Measurements from ENCODE around the gene VAV3.

The VAV3 gene

GRCh38 chr1:107541412-107541811, 423.6 kb downstream of the VAV3 start:
- ATAC-seq: no peak
- no peak for DNase-seq (ENCODE audit: low spot score in 2 of 2)
- H3K36me3 Mint-ChIP-seq: no peaks in the 10 kb centered on the region
- H3K4me1 Mint-ChIP-seq: no peaks in the 10 kb centered on the region
- H3K27ac Mint-ChIP-seq: no peak overlapping the region
- H3K9me3 Mint-ChIP-seq: no peaks in the 10 kb centered on the region
- no peak overlapping the region for H3K4me3 Mint-ChIP-seq

DNA sequence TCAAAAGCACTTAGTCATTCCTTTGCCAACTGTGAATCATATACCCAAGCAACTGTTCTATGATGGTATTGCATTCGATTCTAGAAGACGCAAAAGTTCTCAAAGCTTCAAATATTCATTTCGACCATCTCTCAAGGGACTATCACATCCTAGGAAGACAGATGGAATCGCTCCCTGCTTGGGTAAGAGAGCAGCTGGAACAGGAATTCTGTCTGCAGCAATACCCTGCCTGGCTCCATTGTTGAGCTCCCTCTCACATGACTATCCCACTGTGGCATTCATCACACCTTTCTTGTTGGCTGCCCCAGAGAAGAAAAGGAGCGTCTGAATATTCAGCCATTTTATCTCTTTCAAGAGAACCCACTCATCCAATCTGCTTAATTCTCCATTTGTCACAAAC, 426.5 kb downstream of the VAV3 start:
- no peak for DNase-seq (ENCODE audit: low spot score in 2 of 2)
- H3K4me3 Mint-ChIP-seq: no peak overlapping the region
- no peak for ATAC-seq
- H3K4me1 Mint-ChIP-seq: no peaks in the 10 kb centered on the region
- H3K36me3 Mint-ChIP-seq: no peaks in the 10 kb centered on the region
- H3K27ac Mint-ChIP-seq: no peak overlapping the region
- no peaks in the 10 kb centered on the region for H3K9me3 Mint-ChIP-seq

GRCh38 chr1:107536266-107536665, 428.7 kb downstream of the VAV3 start:
- Mint-ChIP-seq H3K4me3 (no peak overlapping the region), H3K9me3 (no peaks in the 10 kb centered on the region), H3K4me1 (no peaks in the 10 kb centered on the region), H3K27ac (no peak overlapping the region), H3K36me3 (no peaks in the 10 kb centered on the region)
- ATAC-seq: no peak
- no peak for DNase-seq (ENCODE audit: low spot score in 2 of 2)

GRCh38 chr1:107535091-107535490, 429.9 kb downstream of the VAV3 start:
- Mint-ChIP-seq H3K36me3 (no peaks in the 10 kb centered on the region), H3K27ac (no peak overlapping the region), H3K4me1 (no peaks in the 10 kb centered on the region), H3K4me3 (no peak overlapping the region), H3K9me3 (no peaks in the 10 kb centered on the region)
- ATAC-seq: no peak
- no peak for DNase-seq (ENCODE audit: low spot score in 2 of 2)

DNA sequence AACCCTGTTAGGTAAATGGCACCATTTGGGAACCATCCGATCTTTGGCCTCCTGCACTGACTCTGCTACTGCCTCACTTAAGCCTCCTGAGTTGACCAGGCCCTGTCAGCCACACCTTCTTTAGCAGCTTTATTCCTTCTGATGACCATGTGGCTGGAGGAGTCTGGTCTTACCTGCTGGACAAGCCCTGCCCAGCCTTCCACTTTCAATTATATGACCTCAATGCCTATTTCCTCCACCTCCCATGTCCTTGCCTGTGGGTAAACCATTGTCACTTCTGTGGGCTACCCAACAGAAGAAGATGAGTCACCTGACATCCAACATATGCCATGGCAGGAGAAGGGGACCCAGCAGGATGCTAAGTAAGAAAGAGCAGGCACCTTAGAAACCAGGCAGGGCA, 430.3 kb downstream of the VAV3 start:
- no peaks in the 10 kb centered on the region for H3K36me3 Mint-ChIP-seq
- DNase-seq (ENCODE audit: low spot score in 2 of 2): no peak
- H3K4me1 Mint-ChIP-seq: no peaks in the 10 kb centered on the region
- ATAC-seq: peak; percentile 27
- no peaks in the 10 kb centered on the region for H3K9me3 Mint-ChIP-seq
- H3K27ac Mint-ChIP-seq: no peak overlapping the region
- no peak overlapping the region for H3K4me3 Mint-ChIP-seq

GRCh38 chr1:107533436-107533835, 431.5 kb downstream of the VAV3 start:
- Mint-ChIP-seq H3K4me3 (no peak overlapping the region), H3K36me3 (no peaks in the 10 kb centered on the region), H3K4me1 (no peaks in the 10 kb centered on the region), H3K9me3 (no peaks in the 10 kb centered on the region), H3K27ac (no peak overlapping the region)
- no peak for DNase-seq (ENCODE audit: low spot score in 2 of 2)
- no peak for ATAC-seq

GRCh38 chr1:107532318-107532717, 432.7 kb downstream of the VAV3 start:
- H3K27ac Mint-ChIP-seq: no peak overlapping the region
- no peaks in the 10 kb centered on the region for H3K36me3 Mint-ChIP-seq
- no peak for DNase-seq (ENCODE audit: low spot score in 2 of 2)
- no peaks in the 10 kb centered on the region for H3K4me1 Mint-ChIP-seq
- no peaks in the 10 kb centered on the region for H3K9me3 Mint-ChIP-seq
- H3K4me3 Mint-ChIP-seq: no peak overlapping the region
- ATAC-seq: no peak

- DNase-seq (ENCODE audit: low spot score in 2 of 2) (no peak), ATAC-seq (no peak)
- Mint-ChIP-seq H3K4me3 (no peak overlapping the region), H3K4me1 (no peaks in the 10 kb centered on the region), H3K36me3 (no peaks in the 10 kb centered on the region), H3K27ac (no peak overlapping the region), H3K9me3 (no peaks in the 10 kb centered on the region)
Measured at GRCh38 chr1:107531065-107531908, 433.7 kb downstream of the VAV3 start.

DNA sequence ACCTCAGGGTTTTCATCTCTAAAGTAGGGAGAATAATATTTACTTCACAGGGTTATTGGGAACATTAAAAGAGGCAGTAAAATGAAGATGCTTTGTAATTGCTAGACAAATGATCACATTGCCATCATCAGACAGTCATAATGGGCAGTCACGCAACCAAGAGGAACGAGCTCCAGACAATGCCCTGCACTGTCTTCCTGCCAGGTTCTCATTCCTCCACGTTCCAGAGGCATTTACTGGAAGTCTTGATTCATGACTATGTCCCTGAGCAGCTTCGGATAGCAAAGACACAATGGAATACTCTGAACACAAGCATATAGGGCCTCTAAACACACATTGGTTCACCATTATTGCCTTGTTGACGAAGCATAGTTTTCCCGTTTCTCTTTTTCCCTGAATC, 434.4 kb downstream of the VAV3 start:
- no peaks in the 10 kb centered on the region for H3K4me1 Mint-ChIP-seq
- H3K9me3 Mint-ChIP-seq: no peaks in the 10 kb centered on the region
- no peak overlapping the region for H3K27ac Mint-ChIP-seq
- no peak overlapping the region for H3K4me3 Mint-ChIP-seq
- no peaks in the 10 kb centered on the region for H3K36me3 Mint-ChIP-seq
- DNase-seq (ENCODE audit: low spot score in 2 of 2) (no peak), ATAC-seq (no peak)

DNA sequence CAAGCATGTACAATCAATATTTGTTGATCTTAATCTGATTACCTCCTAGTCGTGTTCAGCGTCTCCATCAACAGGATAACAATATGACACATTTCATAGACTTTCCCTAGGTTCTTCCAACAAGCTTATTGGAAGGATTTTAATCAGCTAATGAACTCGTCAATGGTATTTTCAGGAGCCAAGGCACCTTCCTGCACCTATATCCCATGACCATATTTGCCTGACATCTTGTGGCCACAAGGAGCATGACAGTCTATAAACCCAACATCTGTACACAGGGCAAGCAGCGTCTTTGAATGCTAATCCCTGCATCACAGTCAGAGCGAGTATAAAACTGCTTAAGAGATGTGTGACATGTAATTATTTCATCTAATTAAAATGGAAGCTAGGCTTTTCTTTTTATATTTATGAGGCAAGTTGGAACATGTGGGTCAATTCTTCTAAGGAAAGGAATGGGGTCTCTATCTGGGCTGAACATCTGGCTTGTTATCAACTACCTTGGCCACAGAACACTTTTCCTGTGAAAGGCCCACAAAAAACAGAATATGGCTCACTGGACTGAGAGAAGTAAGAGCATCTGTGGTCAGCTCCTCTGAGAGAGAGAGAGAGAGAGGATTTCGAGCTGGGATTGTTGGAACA, 435.4 kb downstream of the VAV3 start:
- H3K27ac Mint-ChIP-seq: no peak overlapping the region
- H3K4me3 Mint-ChIP-seq: no peak overlapping the region
- no peaks in the 10 kb centered on the region for H3K36me3 Mint-ChIP-seq
- no peaks in the 10 kb centered on the region for H3K4me1 Mint-ChIP-seq
- H3K9me3 Mint-ChIP-seq: no peaks in the 10 kb centered on the region
- ATAC-seq: peak; percentile 73
- DNase-seq (ENCODE audit: low spot score in 2 of 2): no peak

- Mint-ChIP-seq H3K27ac (no peak overlapping the region), H3K4me1 (no peaks in the 10 kb centered on the region), H3K36me3 (no peaks in the 10 kb centered on the region), H3K4me3 (no peak overlapping the region), H3K9me3 (no peaks in the 10 kb centered on the region)
- ATAC-seq (no peak), DNase-seq (ENCODE audit: low spot score in 2 of 2) (no peak)
Measured at GRCh38 chr1:107526524-107527198, 438.3 kb downstream of the VAV3 start.

DNA sequence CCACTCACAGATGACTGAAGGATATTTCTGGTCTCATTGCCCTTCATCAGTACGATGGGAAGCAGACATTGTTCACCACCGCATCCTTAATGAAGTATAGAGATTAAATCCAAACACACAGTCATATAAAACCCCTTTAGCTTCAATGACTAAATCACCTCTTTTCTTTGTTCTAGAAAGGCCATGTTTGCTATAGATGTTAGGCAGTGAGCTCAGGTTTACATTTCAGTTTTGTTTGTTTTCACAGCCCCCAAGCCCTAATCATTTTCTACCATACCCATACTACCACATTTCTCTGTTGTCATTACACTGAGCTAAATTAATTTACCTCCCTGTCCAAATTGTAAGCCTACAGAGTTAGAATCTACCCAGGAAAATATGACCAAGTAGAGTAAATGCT, 439.0 kb downstream of the VAV3 start:
- Mint-ChIP-seq H3K4me3 (no peak overlapping the region), H3K4me1 (no peaks in the 10 kb centered on the region), H3K27ac (no peak overlapping the region), H3K9me3 (no peaks in the 10 kb centered on the region), H3K36me3 (no peaks in the 10 kb centered on the region)
- DNase-seq (ENCODE audit: low spot score in 2 of 2): no peak
- ATAC-seq: no peak

DNA sequence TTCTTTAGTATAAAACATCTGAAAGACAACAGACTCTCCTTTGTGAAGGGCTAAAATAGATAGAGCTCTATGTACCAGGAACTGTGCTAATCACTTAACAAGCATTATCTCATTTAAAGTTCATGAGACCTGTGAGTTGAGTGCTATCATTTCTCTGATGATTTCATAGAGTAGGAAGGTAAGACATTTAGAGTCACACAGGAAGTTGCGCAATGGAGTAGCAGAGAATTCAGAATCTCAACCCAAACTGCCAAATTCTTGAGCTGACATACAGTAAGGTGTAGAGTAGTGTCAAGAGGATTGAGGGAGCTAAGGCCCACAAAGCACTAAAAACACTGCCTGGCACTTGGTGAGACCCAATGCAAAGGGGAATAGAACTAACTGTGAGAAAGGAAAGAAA, 439.8 kb downstream of the VAV3 start:
- ATAC-seq (no peak), DNase-seq (ENCODE audit: low spot score in 2 of 2) (no peak)
- Mint-ChIP-seq H3K9me3 (no peaks in the 10 kb centered on the region), H3K4me3 (no peak overlapping the region), H3K4me1 (no peaks in the 10 kb centered on the region), H3K27ac (no peak overlapping the region), H3K36me3 (no peaks in the 10 kb centered on the region)

DNA sequence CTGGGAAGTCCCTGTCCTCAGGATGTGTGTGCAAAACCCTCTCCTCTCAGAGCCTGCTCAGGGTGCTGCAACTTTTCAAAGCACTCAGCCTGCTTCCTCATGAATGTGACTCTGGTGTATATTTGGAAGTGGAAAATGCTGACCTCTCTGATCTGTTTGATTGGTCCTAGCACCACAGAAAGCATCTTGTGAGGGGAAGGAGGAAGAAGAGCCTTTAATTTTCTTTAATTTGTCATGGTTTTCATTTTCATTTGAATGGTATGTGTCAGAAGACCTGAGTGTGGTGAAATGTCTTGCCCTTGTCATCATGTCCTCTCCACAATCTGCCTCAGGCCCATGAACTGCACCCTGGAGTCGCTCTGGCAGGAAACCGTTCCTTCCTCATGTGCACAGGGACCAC, 440.7 kb downstream of the VAV3 start:
- no peak overlapping the region for H3K4me3 Mint-ChIP-seq
- ATAC-seq: no peak
- no peaks in the 10 kb centered on the region for H3K4me1 Mint-ChIP-seq
- DNase-seq (ENCODE audit: low spot score in 2 of 2): no peak
- no peaks in the 10 kb centered on the region for H3K36me3 Mint-ChIP-seq
- H3K27ac Mint-ChIP-seq: no peak overlapping the region
- H3K9me3 Mint-ChIP-seq: no peaks in the 10 kb centered on the region

GRCh38 chr1:107523736-107524135, 441.2 kb downstream of the VAV3 start:
- Mint-ChIP-seq H3K9me3 (no peaks in the 10 kb centered on the region), H3K27ac (no peak overlapping the region), H3K4me3 (no peak overlapping the region), H3K36me3 (no peaks in the 10 kb centered on the region), H3K4me1 (no peaks in the 10 kb centered on the region)
- DNase-seq (ENCODE audit: low spot score in 2 of 2) (no peak), ATAC-seq (no peak)

GRCh38 chr1:107523061-107523460, 441.9 kb downstream of the VAV3 start:
- no peaks in the 10 kb centered on the region for H3K4me1 Mint-ChIP-seq
- no peak for ATAC-seq
- no peaks in the 10 kb centered on the region for H3K9me3 Mint-ChIP-seq
- H3K27ac Mint-ChIP-seq: no peak overlapping the region
- no peak overlapping the region for H3K4me3 Mint-ChIP-seq
- no peaks in the 10 kb centered on the region for H3K36me3 Mint-ChIP-seq
- no peak for DNase-seq (ENCODE audit: low spot score in 2 of 2)
